ENCODE measurements around the gene TRERF1.

Gene TRERF1

GRCh38 chr6:42462474-42462972 is 10.8 kb upstream of the TRERF1 start:
- TF ChIP-seq CTCF (IDR thresholded peaks at IDR 0.05; ENCODE audit: unreplicated experiment in 3 of 3), result no peak
- Mint-ChIP-seq H3K27ac (no peak overlapping the region), H3K4me3 (no peak overlapping the region)

GRCh38 chr6:42460883-42461282 is 9.2 kb upstream of the TRERF1 start:
- H3K4me3 Mint-ChIP-seq, result no peak overlapping the region
- H3K27me3 Mint-ChIP-seq (ENCODE audit: low read depth), result no peaks in the 10 kb centered on the region
- H3K4me1 Mint-ChIP-seq, result no peaks in the 10 kb centered on the region
- no peaks in the 10 kb centered on the region for H3K36me3 Mint-ChIP-seq (ENCODE audit: low read depth)
- no peak overlapping the region for H3K27ac Mint-ChIP-seq
- TF ChIP-seq CTCF (IDR thresholded peaks at IDR 0.05; ENCODE audit: unreplicated experiment in 3 of 3), result no peak
- H3K9me3 Mint-ChIP-seq, result peaks cover 3% of the 10 kb centered on the region

More at GRCh38 chr6:42462474-42462972, 10.8 kb upstream of the TRERF1 start:
- H3K36me3 Mint-ChIP-seq (ENCODE audit: low read depth), result no peaks in the 10 kb centered on the region
- no peaks in the 10 kb centered on the region for H3K4me1 Mint-ChIP-seq
- H3K9me3 Mint-ChIP-seq, result peaks cover 5% of the 10 kb centered on the region
- H3K27me3 Mint-ChIP-seq (ENCODE audit: low read depth), result no peaks in the 10 kb centered on the region

DNA sequence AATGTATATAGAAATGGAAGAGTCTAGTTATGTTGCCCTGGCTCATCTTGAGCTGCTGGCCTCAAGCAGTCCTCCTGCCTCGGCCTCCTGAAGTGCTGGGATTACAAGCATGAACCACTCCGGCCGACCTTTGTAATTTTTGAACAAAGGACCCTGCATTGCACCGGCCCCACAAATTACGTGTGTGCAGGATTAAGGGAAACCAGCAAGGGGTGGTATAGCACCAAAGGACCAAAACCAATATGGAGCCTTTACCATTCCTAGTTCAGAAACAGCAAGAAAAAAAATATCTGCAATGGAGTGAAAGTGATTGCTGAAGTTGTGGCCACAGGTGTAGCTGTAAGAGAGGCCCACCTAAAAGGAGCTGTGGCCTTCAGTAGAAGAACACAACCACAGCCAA is 8.2 kb upstream of the TRERF1 start:
- no peak overlapping the region for H3K4me3 Mint-ChIP-seq
- H3K9me3 Mint-ChIP-seq, result no peaks in the 10 kb centered on the region
- no peak for TF ChIP-seq CTCF (IDR thresholded peaks at IDR 0.05; ENCODE audit: unreplicated experiment in 3 of 3)
- no peak overlapping the region for H3K27ac Mint-ChIP-seq
- no peaks in the 10 kb centered on the region for H3K4me1 Mint-ChIP-seq
- H3K27me3 Mint-ChIP-seq (ENCODE audit: low read depth), result no peaks in the 10 kb centered on the region
- H3K36me3 Mint-ChIP-seq (ENCODE audit: low read depth), result no peaks in the 10 kb centered on the region

DNA sequence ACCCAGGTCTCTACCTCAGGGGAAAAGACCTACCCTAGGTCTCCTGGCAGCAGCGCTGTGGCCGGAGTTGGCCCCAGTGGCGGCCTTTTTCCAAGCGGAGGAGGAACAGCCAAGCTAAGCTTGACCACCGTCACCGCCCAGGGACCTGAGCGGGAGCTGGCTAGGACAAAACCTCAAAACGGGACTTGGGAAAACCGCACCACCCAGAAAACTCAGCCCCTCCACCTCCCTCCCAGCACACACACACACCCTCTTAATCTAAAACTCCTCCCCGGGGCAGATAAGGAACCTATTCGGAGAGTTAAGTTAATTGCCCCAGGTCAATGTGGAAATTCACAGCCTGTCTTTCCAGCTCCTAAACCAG is 2.7 kb upstream of the TRERF1 start:
- Mint-ChIP-seq H3K27me3 (ENCODE audit: low read depth) (peaks cover 14% of the 10 kb centered on the region), H3K4me1 (peaks cover 18% of the 10 kb centered on the region), H3K27ac (peak overlapping the region; percentile 82 to 99 (median 86)), H3K36me3 (ENCODE audit: low read depth) (no peaks in the 10 kb centered on the region), H3K4me3 (peak overlapping the region; percentile 99), H3K9me3 (no peaks in the 10 kb centered on the region)
- no peak for TF ChIP-seq CTCF (IDR thresholded peaks at IDR 0.05; ENCODE audit: unreplicated experiment in 3 of 3)

DNA sequence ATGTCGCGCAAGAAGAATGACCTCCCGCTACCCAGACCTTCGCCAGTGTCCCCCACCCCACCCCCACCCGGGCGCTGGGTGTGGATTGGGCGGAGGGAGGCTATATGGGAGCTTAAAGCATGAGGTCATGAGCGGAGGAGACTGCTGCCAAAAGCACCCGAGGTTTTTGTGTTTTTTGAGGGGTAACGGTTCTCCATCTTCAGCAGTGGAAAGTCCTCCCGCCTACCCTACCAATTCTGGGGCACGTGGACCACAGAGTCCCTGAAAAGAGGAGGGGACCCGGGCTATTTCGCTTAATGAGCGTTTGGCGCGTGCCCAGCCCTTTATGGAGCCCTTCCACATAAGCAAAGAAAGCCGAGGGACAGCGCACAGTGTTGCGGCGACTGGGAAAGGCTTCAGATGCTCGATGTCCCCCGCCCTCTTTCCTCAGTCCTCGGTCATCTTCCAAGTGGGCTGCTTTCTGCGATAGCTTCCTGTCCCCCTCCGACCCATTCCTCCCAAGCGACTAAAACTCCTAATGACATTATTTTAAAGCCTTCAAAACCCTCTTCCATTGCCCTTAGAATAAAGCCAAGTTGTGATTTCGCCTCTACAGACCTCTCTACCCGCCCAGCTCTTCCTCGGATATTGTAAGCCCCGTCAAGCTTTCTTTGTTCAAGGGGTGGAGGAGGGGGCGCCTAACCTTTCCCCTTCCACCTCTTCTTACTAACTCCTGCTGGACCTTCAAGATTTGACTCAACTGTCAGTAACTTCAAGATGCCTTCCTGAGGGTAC is 2.1 kb upstream of the TRERF1 start:
- peak overlapping the region; percentile 99 for H3K4me3 Mint-ChIP-seq
- peaks cover 22% of the 10 kb centered on the region for H3K4me1 Mint-ChIP-seq
- H3K27ac Mint-ChIP-seq, result peak overlapping the region; percentile 82 to 99 (median 85)
- peaks cover 1% of the 10 kb centered on the region for H3K36me3 Mint-ChIP-seq (ENCODE audit: low read depth)
- peaks cover 14% of the 10 kb centered on the region for H3K27me3 Mint-ChIP-seq (ENCODE audit: low read depth)
- TF ChIP-seq CTCF (IDR thresholded peaks at IDR 0.05; ENCODE audit: unreplicated experiment in 3 of 3), result no peak
- no peaks in the 10 kb centered on the region for H3K9me3 Mint-ChIP-seq

Measured in nephron (organoid).